Sigmoid colon (tissue), 4 donors: ENCODE results near the gene VEGFA.

Experiments
- EP300 ChIP-seq, 4 donors: sonication (generic); formaldehyde crosslinking; IDR thresholded peaks; one replicate each; pipeline ENCODE4 v1.6.1; 2017; ENCODE audit warnings: antibody characterized with exemption in 4 of 4
- POLR2A ChIP-seq, 2 donors: fragments of 450-650 bp; IDR thresholded peaks; one replicate each; pipeline ENCODE4 v1.6.1; 2016; ENCODE audit warnings: antibody characterized with exemption in 2 of 2, mild to moderate bottlenecking in 2 of 2, moderate library complexity in 2 of 2
- POLR2AphosphoS5 ChIP-seq, 4 donors: sonication (generic); formaldehyde crosslinking; IDR thresholded peaks; one replicate each; pipeline ENCODE4 v1.6.1; 2017; ENCODE audit warnings: antibody characterized with exemption in 4 of 4
- TF ChIP-seq, protein P1 (sequence below), 4 experiments: fragments of 450-650 bp in 3 of 4; fragments of 200-600 bp in 1 of 4; IDR thresholded peaks; one replicate each; pipeline ENCODE4 v1.5.1; 2016 to 2019; ENCODE audit warnings: antibody characterized with exemption in 4 of 4, mild to moderate bottlenecking in 3 of 4, moderate library complexity in 2 of 4

GRCh38 chr6:43793875-43794242, 23.8 kb downstream of the VEGFA start:
- TF ChIP-seq, protein P1, sequence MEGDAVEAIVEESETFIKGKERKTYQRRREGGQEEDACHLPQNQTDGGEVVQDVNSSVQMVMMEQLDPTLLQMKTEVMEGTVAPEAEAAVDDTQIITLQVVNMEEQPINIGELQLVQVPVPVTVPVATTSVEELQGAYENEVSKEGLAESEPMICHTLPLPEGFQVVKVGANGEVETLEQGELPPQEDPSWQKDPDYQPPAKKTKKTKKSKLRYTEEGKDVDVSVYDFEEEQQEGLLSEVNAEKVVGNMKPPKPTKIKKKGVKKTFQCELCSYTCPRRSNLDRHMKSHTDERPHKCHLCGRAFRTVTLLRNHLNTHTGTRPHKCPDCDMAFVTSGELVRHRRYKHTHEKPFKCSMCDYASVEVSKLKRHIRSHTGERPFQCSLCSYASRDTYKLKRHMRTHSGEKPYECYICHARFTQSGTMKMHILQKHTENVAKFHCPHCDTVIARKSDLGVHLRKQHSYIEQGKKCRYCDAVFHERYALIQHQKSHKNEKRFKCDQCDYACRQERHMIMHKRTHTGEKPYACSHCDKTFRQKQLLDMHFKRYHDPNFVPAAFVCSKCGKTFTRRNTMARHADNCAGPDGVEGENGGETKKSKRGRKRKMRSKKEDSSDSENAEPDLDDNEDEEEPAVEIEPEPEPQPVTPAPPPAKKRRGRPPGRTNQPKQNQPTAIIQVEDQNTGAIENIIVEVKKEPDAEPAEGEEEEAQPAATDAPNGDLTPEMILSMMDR (IDR thresholded peaks at IDR 0.05) = no peak
- no peak for TF ChIP-seq POLR2AphosphoS5 (IDR thresholded peaks at IDR 0.05)
- no peak for TF ChIP-seq POLR2A (IDR thresholded peaks at IDR 0.05)
- TF ChIP-seq EP300 (IDR thresholded peaks at IDR 0.05) = no peak
